ENCODE results near the gene GOLPH3L.

DNA sequence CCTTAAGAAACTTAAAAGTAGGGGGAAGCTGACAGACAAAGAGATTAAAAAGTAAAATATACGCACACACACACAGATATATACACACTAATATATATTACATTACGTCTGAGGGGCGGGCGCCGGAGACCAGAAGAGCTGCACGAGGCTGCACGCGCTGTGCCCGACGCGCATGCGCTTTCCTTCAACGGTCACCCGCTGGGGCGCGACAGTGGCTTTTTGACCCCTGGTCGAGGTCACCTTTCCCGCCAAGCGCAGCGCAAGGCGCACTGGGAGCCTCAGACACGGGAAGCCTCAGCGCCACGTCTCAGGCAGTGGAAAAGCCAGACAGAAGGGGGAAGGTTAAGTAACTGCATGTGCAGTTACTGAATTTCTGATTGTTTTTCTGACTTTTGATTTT, 23.7 kb upstream of the GOLPH3L start, which contains the start of gene HORMAD1:
- no peak for TF ChIP-seq ISL1 (CRISPR knock-in tag; IDR thresholded peaks at IDR 0.05)
- TF ChIP-seq TOX (CRISPR knock-in tag; IDR thresholded peaks at IDR 0.05; ENCODE audit: borderline replicate concordance) = no peak
- TF ChIP-seq, protein P1, sequence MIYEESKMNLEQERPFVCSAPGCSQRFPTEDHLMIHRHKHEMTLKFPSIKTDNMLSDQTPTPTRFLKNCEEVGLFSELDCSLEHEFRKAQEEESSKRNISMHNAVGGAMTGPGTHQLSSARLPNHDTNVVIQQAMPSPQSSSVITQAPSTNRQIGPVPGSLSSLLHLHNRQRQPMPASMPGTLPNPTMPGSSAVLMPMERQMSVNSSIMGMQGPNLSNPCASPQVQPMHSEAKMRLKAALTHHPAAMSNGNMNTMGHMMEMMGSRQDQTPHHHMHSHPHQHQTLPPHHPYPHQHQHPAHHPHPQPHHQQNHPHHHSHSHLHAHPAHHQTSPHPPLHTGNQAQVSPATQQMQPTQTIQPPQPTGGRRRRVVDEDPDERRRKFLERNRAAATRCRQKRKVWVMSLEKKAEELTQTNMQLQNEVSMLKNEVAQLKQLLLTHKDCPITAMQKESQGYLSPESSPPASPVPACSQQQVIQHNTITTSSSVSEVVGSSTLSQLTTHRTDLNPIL (CRISPR knock-in tag; IDR thresholded peaks at IDR 0.05; ENCODE audit: low read depth) = no peak
- TF ChIP-seq ZFP30 (CRISPR knock-in tag; IDR thresholded peaks at IDR 0.05) = no peak

Measured in SK-N-SH treated with all-trans-retinoic acid at 6 μM for 48 hours (cell line).